Activated naive CD4-positive, alpha-beta T cell treated with Interleukin-2 at 50 U/mL for 16 hours (primary cell): ENCODE data around the gene LMO3.

ENCODE experiments used
- DNase-seq: peaks from one replicate; pipeline ENCODE4 v3.0.0-alpha.2; 2020

The LMO3 gene

DNA sequence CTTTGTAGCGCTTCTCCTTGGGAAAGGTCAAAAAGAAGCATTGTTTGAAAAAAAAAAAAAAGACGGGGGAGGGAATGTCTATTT is at the start of gene LMO3:
Gene LMO3, minus strand, starts transcription at position 46 of the 84 bp plus-strand sequence. CDS start 5,302 bp downstream, outside the sequence.
- no peak for DNase-seq

DNA sequence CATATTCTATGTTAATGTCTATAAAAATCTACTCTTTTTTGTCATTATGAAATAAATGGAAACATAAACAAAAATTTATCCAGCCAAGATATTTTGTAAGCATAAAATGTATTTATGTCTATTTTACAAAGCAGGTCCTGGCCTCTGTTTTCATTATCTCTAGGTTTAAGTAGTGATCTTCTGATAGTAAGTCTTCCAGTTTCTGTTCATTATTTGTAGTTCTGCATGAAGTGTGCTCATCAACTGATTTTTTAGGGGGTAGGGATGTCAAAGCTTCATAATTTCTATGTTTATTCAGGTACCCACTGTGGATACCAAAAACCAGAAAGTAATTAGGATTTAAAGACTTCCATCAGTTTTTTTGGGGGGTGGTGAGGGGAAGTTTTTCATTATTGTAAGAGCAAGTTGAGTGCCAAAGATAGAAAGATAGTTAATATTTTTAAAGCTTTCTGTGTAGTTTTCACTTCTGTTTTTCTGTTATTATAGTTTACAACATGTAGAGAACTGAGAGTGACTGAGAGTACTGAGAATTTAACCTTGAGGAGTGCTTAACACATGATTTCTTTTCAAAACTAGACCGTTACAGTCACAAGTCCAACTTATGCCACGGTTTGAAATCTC is 30.6 kb upstream of the LMO3 start:
- DNase-seq: no peak

DNA sequence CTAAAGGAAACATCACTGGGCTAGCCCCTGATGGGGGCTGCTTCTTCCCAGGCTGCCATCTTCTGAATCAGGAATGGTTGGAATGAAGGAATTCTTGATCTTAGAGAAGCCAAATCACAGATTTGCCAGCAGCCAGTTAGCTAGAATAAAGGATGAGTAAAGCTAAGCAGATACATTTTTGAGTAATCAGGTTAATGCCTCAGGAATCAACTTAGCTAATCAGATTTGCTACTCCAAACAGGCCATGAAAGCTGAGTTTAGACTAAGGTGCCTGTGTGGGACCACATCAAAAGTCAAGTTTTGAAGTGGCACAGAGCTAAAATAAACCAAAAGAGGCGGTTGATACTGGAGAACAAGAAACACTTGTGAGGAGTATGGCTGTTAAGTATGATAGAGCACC is 28.8 kb upstream of the LMO3 start:
- no peak for DNase-seq

DNA sequence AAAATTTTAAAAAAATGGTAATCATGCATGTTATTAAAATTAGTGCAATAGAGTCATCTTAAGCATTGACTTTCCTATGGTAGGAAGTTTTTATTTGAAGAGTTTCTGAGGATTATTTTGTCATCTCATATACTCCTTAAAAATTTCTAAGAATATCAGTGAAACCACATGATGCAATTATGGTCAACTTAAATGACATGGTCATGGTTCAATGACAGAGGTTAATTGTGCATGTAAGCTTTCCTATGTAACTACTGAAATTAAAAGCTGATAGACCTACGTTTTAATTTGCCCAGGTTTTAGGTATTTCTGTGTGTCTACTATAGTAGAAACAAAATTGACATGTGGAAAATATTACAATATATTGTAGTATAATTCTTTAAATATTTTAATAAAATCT is 21.0 kb upstream of the LMO3 start:
- DNase-seq: no peak

DNA sequence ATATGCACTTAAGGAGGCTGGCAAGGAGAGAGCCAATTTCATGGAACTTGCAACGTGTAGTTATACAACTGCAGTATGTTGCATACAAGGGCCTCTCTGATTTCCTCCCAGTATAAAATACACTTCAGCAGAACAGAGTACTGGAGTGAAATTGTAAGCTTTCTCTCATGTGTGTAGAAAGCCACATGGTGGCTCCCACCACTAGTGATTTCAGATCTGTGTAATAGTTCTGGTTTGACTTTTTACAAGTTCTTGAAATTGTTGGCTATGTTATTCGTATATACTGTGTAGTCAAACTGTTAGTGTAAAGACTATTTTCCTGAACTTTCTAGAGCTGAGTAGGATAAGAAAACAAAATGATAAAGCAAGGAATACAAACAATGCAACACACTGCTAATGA is 16.4 kb upstream of the LMO3 start:
- no peak for DNase-seq

DNA sequence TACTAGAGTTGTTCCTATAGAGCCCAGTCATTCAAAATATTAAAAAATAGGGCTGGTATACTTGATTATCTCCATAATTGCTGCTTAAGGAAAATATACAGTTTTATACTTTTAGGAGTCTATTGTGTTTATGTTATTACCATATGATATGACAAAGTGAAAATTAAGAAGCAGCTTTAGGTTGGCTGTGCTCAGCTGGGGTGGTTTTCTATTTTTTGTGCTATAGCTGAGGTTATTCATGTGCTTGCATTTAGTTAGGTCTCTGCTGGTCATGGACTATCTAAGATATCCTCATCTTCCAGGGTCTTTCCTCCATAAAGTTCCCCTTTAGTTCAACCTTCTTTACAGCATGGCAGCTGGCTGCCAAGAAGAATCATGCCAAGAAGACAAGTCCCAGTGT is 13.6 kb upstream of the LMO3 start:
- no peak for DNase-seq

DNA sequence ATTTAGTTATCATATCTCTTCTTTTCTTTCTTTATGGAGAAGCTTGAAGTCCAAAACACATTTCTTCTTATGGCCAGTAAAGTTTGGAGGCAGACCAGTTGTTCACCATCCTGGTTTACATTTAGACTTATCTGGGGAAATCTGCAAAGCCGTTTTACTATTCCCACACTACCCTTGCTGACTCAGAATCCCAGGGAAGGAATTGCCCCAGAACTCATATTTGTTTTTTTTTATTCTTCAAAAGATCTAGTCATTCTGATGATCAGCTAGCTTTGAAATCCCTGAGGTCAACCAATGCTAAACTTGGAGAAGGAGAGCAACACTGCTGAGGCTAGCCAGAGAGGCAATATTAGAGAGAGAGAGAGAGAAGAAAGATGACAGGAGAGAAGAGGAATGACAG is 12.3 kb upstream of the LMO3 start:
- DNase-seq: no peak

DNA sequence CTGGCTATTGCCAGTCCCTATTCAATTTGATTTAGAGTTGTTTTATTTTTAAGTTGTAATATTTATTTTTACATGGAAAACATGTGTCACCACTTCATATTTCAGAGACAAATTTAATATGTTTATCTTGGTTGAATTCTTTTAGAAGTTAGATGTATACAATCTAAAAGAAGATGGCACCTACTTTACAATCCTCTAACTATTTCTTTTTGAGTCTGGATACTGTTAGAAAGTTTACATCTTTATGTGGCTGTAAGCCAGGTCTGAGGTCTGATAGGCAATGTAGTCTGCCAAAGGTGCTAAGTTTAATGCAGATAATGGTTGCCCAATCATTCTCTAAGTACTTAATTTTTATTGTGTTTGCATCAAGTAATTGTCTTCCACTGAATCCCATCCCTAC is 7.2 kb upstream of the LMO3 start:
- DNase-seq: no peak

DNA sequence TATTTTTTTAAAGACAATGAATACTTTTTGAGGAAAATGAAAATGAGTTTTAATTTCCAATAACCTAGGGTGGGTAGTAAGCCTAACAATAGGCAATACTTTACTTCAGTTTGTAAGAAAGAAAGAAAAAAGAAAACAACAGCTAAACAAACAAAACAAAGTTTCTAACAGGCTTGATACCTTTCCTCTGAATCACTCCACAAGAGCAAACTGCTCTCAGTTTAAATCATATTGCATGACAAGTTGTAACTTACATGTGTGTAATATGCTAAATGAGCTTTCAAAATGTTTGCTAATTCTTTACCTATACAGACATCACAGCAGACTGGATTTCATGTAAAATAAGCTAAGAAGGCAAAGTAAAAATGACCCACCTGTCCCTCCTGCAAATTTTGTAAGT is 6.7 kb upstream of the LMO3 start:
- DNase-seq: no peak

DNA sequence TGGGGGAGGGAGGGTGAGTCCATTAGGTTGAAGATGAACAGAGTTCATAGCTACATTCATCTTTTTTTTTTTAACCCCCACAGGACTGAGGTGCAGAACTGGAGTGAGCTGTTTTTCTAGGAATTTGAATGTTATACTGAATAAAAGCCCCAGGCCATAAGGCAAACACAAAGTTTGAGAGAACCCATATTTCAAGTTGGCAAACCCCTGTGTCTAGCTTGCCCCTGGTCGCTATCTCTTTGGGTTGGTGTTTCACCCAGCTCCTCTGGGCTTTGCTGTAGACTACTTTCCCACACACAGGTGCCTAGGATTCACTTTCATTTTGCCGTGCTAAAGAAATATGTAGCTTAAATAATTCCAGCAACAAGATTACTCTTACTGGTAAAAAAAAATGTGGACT is 5.2 kb upstream of the LMO3 start:
- no peak for DNase-seq

DNA sequence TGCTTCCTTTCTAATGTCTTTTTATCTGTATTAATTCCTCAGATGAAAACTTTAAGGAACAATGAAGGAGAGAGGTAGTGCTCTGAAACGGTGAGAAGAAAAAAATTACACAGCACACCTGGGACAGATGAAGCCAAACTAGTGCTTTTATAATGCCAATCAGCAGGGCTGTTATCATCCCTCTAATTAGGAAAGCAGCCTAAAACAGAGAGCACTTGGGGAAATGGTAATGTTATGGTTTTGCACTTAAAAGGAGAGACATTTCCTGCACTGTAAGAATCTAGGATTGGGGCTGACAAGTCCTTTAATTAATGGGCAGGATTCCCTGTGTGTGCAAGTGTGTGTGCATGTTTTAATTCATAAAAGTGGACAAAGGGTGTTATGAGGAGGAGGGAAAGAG is 4.8 kb upstream of the LMO3 start:
- no peak for DNase-seq

DNA sequence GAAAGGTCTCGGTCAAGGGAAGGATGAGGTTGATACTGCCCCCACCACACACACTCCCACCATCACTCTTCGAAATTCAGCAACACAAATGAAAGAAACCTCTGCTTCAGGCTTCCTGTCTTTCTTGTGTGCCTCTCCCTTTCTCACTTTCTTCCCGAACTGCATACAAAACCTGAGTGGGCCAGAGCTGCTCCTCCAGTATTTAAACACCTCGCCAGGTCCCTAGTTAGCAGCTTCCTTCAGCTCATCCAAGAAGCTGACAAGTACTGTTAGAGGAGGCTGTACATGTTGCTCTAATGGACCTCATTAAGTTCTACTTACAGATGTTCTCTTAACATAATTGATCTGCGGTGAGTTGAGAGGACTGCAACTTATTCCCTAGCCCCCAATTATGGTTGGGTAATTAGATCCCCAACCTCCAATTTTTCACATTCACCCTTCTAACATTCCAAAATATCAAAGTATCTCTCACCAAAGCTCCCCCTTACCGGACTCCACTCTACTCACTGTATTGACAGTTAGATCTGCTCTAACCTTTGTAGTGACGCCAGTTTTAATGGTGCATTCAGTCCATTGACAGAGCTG is 4.1 kb upstream of the LMO3 start:
- DNase-seq: no peak

DNA sequence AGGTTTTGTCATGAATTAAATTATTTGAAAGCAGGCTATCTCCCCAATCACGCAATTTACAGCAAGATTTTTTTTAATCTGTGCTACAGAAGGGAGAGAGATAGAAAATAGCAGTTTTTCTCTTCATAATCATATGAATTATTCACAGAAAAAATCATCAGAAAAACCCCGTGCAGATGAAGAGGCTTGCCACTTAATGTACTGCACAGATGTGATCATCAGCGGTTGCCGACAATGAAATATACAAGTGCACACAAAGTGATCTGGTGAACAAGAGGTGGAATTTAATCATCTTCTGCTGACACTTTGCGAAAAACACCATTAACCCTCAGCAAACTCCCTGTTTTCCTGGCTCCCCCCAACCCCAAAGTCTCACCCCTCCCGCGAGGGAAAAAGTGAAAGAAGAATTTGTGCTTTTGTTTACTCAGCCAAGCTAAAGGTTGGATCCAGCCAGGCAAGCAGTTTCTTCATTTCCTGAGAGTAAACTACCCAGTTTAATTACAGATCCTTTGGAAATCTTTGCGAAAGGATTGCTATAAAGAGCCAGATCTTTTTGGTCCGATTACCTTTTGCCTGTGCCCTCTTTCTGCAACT is 3.1 kb upstream of the LMO3 start:
- no peak for DNase-seq

DNA sequence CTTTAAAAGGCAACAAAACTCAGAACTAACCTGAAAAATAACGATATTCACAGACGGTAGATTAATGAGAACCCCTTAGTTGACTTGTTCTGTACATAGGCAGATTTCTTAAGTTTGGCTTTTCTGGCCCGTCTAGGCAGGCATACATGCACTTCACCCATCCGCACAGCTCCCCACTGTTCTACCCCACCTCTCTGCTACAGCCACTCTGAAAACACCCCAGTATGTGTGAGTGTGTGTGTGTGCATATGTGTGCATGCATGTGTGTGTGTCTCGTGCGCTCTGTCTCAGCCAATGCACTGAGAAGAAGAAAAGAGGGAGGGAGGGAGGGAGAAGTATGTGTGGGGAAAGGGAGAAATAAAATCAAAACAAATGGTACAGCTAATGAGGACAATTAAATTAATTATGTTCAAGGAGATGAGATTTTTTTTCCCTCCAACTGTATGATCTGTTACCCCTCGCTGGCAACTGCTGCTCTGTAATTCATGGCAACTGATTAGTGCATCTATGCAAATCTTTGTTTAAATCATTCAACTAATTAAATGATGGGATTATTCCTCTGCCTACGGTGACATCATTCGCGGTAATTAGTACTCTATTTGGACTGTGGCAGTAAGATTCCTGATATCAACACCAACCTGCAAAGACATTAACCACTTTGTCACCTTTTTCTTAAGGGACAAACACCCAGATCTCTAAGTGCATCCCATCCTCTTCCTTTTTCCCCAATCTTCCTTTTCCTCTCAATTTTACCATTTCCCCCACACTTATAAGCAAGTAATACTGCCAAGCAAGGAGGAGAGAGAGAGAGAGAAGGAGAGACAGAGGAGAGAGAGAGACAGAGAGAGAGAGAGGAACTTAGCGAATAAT is 2.2 kb upstream of the LMO3 start:
- no peak for DNase-seq

DNA sequence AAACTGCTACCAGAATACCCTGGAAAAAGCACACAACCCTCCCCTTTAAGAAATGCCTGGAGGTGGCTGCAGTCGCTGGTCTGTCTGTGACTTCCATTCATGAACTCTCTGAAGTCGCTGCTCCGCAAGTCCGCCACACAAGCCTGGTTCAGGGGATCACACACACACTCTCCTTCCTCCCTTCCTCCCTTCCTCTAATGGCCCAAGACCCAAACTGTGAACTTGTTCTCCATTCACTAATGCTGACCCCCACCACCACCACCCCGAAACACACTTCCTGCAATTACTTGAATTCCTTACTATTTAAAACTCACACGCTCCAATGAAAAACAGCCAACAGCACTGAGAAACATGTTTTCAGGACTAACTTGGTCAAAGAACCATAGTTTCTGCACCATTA is 1.0 kb upstream of the LMO3 start:
- DNase-seq: no peak

DNA sequence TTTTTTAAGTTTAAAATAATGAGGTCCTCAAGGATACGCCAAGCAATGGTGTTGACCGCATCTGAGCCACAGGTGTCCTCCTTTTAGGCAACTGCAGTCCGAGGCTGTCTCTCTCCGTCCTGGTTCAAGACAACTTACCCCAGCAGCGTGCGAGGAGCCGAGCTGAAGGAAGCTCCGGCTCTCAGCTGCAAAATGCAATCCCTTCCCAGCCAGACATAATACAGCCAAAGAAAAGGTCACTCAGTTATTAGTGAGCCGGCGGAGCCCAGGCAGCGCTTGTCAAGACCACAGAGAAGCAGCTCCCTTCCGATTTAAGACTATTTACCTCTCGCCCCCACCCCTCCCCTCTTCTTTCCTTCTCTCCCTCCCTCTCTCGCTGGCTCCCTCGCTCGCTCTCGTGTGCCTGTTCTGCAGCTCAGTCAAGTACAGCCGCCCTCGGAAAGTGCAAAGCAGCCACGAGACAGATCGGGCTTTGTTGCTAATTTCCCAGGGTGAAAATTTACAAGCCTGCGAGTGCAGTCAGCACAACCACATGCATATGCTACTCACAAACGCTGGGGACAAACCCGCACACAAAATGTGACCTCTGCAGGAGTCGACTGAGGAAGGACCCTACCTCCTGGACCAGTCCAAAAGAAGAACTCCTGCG is 363 bp upstream of the LMO3 start:
- no peak for DNase-seq

DNA sequence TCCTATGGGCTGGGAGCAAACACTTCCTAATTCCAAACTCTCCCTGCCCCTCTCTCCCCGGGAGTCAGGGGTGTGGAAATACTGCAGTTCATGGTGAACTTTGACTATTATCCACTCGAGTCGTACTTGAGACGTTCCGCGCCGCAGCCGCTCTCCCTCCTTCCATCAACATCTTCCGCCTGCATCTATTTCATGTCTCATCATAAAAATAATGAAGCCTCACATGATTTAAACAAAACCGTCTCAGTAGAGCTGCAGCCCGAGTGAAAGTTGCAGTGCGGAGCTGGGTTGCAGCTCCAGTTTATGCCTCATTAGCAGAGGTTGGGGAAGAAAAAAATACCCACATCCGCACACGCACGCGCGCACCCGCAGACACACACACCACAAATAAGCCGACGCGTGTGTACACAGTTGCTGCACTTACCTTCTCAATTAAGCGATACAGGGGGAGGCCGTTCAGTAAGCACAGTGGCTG is 283 bp downstream of the LMO3 start:
- no peak for DNase-seq

DNA sequence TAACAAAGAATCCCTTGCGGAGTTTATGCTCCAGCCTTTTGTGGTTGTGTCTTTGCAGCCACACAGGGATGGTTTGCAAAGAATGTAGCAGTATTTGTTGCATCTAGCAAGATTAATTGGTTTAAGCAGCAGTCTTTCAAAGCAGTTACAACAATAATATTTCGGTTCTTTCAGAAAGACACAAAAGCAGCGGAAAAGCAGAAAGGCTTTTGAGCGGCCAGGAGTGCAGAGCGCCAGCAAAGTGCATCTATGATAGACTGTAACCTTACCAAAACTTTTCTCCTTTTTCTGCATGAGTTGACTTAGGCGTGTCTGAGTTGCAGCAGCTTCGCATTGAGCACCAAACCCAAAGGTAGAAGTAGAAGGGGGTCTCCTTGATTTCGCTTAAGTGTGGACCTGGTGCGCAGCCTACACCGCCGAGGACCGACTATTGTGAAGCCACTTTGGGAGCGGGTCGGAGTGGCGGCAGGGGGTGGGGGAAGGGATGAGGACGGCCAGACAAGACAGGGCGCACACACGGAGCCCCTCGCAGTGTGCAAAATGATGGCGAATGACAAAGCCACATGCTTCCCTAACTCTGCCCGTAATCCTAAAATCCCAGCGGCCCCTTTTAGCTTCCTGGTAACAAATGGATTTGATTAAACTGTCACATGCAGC is 1.2 kb downstream of the LMO3 start:
- DNase-seq: no peak

DNA sequence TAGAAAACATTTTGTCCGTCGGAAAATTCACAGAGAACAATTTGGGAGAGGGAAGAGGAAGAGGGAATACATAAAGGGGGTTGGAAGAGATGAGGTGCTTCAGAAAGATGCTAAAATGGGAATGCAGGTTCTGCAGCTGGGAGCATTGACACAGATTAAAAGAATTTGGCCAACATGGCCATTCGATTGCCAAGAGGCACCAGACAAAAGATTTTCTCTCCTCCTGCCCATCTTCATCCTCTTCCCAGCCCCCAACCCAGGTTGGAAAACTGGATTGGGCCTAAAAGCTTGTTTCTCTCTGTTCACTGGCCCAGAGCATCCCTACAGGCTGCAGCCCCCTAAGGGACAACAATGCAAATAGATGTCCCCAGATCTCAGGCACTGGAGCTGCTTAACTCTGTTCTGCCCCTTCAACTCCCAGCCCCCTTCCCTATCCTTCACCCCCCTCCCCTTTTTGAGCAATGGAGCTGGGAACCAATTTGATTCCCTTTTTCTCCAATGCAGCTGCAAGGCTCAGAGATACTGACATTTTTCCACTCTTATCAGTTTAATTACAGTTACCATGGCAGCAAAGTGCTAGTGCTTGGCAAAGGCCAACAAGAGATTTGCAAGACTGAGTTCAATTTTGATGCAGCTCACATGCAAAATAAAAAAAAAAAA is 1.9 kb downstream of the LMO3 start:
- no peak for DNase-seq

DNA sequence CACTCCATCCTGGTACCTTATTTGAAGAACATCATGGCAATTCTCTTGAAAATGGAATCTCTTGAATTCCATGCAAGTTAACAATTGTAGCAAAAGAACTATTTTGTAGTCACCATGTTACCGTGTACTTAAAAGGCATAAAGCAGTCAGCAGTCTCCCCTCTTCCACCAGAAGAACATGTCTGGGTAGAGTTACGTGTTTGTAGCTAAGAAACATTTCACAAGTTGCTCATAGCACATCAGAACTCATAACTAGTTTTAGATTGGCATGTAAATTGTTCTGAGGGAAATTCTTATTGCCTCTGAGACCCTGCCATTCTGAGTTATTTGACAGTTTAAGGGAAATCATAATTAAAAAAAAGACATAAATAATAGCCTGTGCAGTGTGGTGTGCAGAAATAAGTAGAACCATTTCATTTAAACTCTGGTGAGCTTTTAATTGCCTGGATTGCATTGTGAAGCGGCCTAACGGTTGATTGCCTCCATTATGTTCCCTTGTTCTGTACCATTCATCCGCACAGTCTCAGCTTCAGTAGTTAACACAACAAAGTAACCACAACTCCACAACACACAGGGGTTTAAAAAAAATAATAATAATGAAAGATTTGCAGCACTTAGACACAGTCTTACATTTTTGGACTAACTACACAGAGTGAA is 2.6 kb downstream of the LMO3 start:
- no peak for DNase-seq

DNA sequence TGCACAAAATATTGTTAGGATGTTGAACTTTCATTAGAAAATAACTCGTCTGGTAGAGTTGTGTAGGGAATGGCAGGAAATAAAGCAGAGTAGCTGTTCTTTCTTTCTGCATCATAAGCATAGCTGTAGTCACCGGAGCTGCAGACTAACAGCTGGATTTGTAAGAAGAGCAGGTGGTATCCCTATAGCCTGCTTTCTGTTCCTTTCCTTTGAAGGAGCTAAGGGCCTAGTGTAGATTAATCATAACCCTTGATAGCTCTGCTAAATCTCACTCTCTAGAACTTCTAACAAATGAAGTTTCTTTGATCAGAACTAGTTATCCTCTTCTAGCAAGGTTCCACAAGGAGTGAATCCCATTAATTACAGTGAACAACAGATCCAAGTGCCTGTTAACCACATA is 3.5 kb downstream of the LMO3 start:
- no peak for DNase-seq

DNA sequence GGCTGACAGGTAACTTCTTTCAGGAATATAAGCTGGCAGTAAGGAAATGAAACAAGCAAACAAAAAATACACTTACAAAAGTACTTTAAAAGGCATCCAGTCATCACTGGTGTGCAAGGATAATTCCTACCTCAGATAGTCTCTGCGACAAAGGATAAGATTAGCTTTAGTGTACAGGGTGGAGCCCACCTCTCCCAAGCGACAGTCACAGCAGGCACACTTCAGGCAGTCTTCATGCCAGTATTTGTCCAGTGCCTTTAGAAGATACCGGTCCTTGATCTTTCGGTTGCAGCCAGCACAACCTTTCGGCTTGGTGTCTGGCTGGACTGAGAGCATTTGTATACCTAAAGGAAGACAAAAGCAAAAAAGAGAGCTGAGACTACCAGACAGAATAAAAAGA is 5.4 kb downstream of the LMO3 start:
- no peak for DNase-seq
